ENCODE results near the gene SORCS2. TPM values are rescaled to one million over a fixed set of nuclear protein-coding genes. Genes with fewer than 3 reads are reported as not detected.

SORCS2 gene
- total and polyA plus RNA-seq, 2 of the 4 experiments (the other 2 are of a cell fraction) = 0.36 to 0.62 TPM

- Histone ChIP-seq H2BK15ac (ENCODE audit: low read depth, low read length) (no peak overlapping the region), H3K79me1 (ENCODE audit: low read depth in 1 of 2, low read length in 2 of 2) (no peaks in the 10 kb centered on the region), H4K91ac (ENCODE audit: insufficient read depth, low read depth, low read length) (no peak overlapping the region), H3K4ac (ENCODE audit: low read depth, low read length) (no peak overlapping the region), H3K36me3 (ENCODE audit: control insufficient read depth, insufficient read depth, low read length) (no peaks in the 10 kb centered on the region), H4K5ac (ENCODE audit: low read depth, low read length) (no peak overlapping the region), H2AFZ (replicated peaks; ENCODE audit: low read length, poor library complexity) (no peak overlapping the region), H3K27me3 (ENCODE audit: control insufficient read depth, insufficient read depth, low read length) (peaks cover 46% of the 10 kb centered on the region), H2BK120ac (ENCODE audit: low read depth, low read length) (no peak overlapping the region), H4K8ac (ENCODE audit: low read depth in 2 of 2, low read length in 2 of 2) (no peak overlapping the region), H3K27ac (ENCODE audit: insufficient read depth, low read length) (no peak overlapping the region), H2BK5ac (ENCODE audit: low read depth, low read length, poor library complexity, severe bottlenecking) (no peak overlapping the region), H3K9me1 (ENCODE audit: insufficient read depth, low read length) (no peaks in the 10 kb centered on the region), H3K4me2 (ENCODE audit: low read depth, low read length) (no peak overlapping the region), H2BK20ac (ENCODE audit: low read depth, low read length) (no peak overlapping the region), H3K18ac (ENCODE audit: low read depth, low read length) (no peak overlapping the region), H3K14ac (replicated peaks; ENCODE audit: low read depth, low read length) (no peak overlapping the region), H3K9me3 (ENCODE audit: control insufficient read depth, insufficient read depth, low read length) (no peaks in the 10 kb centered on the region), H3K23ac (ENCODE audit: low read depth, low read length) (no peak overlapping the region), H3K9ac (ENCODE audit: low read depth, low read length) (no peak overlapping the region), H3K4me1 (ENCODE audit: control insufficient read depth, insufficient read depth, low read length) (no peaks in the 10 kb centered on the region), H3K4me3 (ENCODE audit: insufficient read depth, low read depth, low read length) (no peak overlapping the region), H2AK5ac (ENCODE audit: low read depth, low read length) (no peak overlapping the region), H2AK9ac (replicated peaks; ENCODE audit: low read depth, low read length, poor library complexity) (no peak overlapping the region), H3K56ac (ENCODE audit: extremely low read depth, insufficient read depth, low read length) (no peak overlapping the region), H4K20me1 (ENCODE audit: insufficient read depth, low read length) (no peaks in the 10 kb centered on the region)
- dilution Hi-C loops (cut with HindIII; ENCODE audit: low sequenced_read_pairs, unreplicated experiment) (no loop called here), in situ Hi-C loops (cut with MboI; ENCODE audit: low sequenced_read_pairs) (no loop called here), intact Hi-C loops (cut with micrococcal nuclease) (no loop called here)
- ATAC-seq (ENCODE audit: low read depth) (no peak), DNase-seq (no peak)
- TF ChIP-seq CHD1 (IDR thresholded peaks at IDR 0.05; ENCODE audit: low read depth, low read length) (no peak), FOS (IDR thresholded peaks at IDR 0.05; ENCODE audit: low read depth, low read length) (no peak), RAD21 (IDR thresholded peaks at IDR 0.05; ENCODE audit: low read length) (no peak), CTCF (conservative IDR thresholded peaks at IDR 0.05; ENCODE audit: low read depth, low read length) (no peak), ELK1 (IDR thresholded peaks at IDR 0.05; ENCODE audit: borderline replicate concordance, low read depth, low read length) (no peak), MAFK (IDR thresholded peaks at IDR 0.05; ENCODE audit: low read depth, low read length) (no peak), MXI1 (IDR thresholded peaks at IDR 0.05; ENCODE audit: borderline replicate concordance, low read depth, low read length) (no peak), RFX5 (IDR thresholded peaks at IDR 0.05; ENCODE audit: low read depth, low read length) (no peak), BHLHE40 (IDR thresholded peaks at IDR 0.05; ENCODE audit: low read depth, low read length) (no peak), SMC3 (IDR thresholded peaks at IDR 0.05; ENCODE audit: low read depth, low read length) (no peak), POLR2A (IDR thresholded peaks at IDR 0.05; ENCODE audit: low read depth, low read length) (no peak), NFE2L2 (IDR thresholded peaks at IDR 0.05; ENCODE audit: low read depth, low read length) (no peak), USF2 (IDR thresholded peaks at IDR 0.05; ENCODE audit: low read depth, low read length) (no peak), CEBPB (IDR thresholded peaks at IDR 0.05; ENCODE audit: low read depth, low read length) (no peak), MAZ (IDR thresholded peaks at IDR 0.05; ENCODE audit: borderline replicate concordance, low read depth, low read length) (no peak), RCOR1 (IDR thresholded peaks at IDR 0.05; ENCODE audit: insufficient replicate concordance, low read length) (no peak)
- CTCF ChIA-PET = no interaction called here
- POLR2A ChIA-PET (ENCODE audit: unreplicated experiment) = no interaction called here
- no TSS peak for BruUV-seq (replicated peaks)
- WGBS, 2 experiments (ENCODE audit: extremely low coverage in 2 of 2, insufficient read length in 1 of 2) = 100% methylated on average over 1 of the region's 3 CpGs; no CpG with 5 or more reads in 1 of the 2 experiments
These were observed 314.2 kb downstream of the SORCS2 start for GRCh38 chr4:7506572-7506971.
